GM18499 (cell line): ENCODE data around the gene RNF149.
"Not testable (repeated sequence)": the region's sequence is repeated elsewhere in the genome, so short reads cannot be mapped to it uniquely, and the experiment has no call there.

Experiments used
- ATAC-seq: cut with Tn5 transposase; IDR thresholded peaks from one replicate; pipeline ENCODE4 v1.9.1; 2021; ENCODE audit warnings: moderate number of reproducible peaks; ENCODE audit not compliant: insufficient read depth, unreplicated experiment

Gene RNF149

DNA sequence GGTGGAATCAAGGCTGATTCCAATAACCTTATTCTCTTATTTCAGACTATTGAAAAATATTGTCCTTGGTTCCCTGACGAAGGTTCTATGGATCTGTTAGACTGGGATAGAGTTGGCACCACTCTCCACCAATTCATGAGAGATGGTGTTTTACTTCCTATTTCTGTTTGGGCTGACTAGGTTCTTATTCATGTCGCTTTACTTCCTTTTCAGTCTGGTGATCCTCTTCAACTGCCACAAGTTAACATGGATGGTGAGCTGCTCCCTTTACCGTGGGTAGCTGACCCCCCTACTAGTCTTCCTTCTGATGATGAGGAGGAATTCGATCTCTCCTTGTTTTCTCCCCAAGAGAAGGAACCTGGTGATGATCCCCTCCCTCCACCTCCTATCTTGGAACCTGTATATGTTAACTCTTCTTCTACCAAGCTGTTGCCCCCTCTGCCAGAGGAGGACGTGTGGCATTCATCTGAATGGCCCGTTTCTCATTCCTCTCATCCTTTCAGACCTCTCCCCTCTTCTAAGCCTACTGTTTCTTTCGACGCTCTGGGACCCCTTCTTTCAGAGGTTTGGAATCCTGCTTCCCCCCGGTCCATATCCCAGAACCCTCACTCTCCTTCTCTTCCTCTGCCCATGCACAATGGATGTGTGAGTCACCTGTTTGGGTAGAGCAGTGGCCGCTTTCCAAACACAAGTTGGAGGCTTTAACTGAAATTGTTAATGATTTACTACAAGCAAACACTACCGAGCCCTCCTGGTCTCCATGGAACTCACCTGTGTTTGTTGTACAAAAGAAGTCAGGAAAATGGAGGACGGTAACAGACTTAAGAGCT is 69.4 kb downstream of the RNF149 start:
- no peak for ATAC-seq

GRCh38 chr2:101237944-101238343 is 70.6 kb downstream of the RNF149 start:
- ATAC-seq = not testable (repeated sequence)

DNA sequence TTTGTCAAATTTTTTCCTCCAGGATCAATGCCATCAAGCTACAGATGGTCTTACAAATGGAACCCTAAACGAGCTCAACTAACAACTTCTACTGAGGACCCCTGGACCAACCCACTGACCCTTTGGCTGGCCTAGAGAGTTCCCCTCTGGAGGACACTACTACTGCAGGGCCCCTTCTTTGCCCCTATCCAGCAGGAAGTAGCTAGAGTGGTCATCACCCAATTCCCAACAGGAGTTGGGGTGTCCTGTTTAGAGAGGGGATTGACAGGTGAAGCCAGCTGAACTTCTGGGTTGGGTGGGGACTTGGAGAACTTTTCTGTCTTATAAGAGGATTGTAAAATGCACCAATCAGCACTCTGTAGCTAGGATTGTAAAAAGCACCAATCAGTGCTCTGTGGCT is 72.5 kb downstream of the RNF149 start:
- ATAC-seq = not testable (repeated sequence)

DNA sequence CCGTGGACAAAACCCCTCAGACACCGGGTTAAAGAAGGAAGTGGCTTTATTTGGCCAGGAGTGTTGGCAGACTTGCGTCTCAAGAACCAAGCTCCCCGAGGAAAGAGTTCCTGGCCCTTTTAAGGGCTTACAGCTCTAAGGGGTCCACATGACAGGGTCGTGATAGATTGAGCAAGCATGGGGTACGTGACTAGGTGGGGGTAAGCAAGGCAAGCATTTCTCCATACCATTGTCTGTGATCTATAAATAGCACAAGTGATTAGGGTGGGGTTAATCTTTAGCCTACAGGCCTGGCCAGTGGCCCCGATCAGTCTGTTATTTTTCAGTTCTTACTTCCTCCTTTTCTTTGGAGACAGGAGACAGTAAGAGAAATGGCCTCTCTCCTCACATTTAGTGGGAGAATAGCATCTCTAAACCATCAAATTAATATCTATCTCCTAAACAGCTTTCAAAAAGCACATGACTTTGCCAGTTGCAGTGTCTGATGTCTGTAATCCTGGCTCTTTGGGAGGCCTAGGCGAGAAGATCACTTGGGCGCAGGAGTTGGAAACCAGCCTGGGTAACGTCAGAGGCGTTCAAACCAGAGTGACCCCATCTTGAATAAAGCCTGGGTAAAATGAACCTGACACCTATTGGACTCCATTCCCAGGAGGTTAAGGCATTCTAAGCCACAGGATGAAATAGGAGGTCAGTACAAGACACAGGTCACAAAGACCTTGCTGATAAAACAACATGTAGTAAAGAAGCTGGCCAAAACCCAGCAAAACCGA is 74.1 kb downstream of the RNF149 start:
- ATAC-seq = no peak

GRCh38 chr2:101232770-101233169 is 75.7 kb downstream of the RNF149 start:
- no peak for ATAC-seq

DNA sequence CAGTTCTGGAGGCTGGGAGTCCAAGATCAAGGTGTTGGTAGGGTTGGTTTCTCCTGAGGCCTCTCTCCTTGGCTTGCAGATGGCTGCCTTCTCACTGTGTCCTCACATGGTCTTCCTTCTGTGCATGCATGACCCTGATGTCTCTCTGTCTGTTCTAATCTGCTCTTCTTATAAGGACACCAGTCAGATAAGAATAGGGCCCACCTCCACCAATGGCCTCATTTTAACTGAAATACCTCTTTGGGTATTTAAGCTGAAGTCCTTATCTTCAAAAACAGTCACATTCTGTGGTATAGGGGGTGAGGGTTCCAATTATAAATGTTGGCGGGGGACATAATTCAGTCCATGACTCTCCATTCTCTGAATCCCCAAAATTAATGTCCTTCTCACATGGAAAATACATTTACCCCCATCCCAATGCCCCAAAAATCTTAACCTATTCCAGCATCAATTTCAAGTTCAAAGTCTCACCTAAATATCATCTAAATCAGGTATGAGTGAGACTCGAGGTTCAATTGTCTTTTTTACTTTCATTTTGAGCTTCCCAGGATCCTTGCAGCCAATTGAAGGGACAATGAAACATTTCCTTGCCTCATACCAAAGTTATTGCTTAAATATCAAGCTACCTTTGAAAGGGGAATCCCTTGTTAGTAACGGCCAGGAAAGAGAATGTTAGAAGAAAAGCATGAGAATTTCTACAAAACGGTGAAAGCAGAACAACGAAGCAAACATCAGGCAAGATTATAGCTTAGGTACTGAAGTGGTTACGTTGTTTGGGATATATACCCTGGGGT is 76.4 kb downstream of the RNF149 start:
- no peak for ATAC-seq

DNA sequence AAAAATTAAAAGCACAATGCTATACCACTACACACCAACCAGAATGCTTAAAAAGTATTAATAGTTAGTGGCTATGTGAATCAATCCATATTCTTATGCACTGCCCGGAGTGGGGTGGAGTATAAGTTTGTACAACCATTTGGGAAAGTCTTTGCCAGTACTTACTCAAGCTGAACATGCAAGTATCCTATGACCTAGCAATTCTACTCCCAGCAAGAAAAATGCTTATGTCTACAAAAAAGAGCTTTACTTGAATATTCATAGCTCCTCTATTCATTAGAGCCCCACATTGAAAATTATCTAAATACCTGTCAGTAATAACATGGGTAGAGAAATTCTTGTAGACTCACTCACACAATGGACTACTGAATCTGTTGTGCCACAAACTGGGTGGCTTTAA is 77.3 kb downstream of the RNF149 start:
- no peak for ATAC-seq

GRCh38 chr2:101230541-101231001 is 77.9 kb downstream of the RNF149 start:
- ATAC-seq = no peak
